Endothelial cell of umbilical vein (primary cell): ENCODE data around the gene GAS1. TPM values are rescaled to one million over a fixed set of nuclear protein-coding genes. Genes with fewer than 3 reads are reported as not detected.

Experiments used
- BruUV-seq: library from RNA; stranded (reverse); fragments of 400-500 nt; replicated peaks from 2 replicates; lab custom pipeline; 2021; lab: Mats Ljungman, UMichigan
- CTCF ChIA-PET: fragments of 300-600, 350-600 bp; sonication (Branson Sonifier 250); formaldehyde crosslinking; loops from one replicate; lab custom pipeline; 2021; ENCODE audit warnings: antibody characterized with exemption, inconsistent platforms; lab: Charles Lee
- POLR2A ChIA-PET: fragments of 300-600, 350-600 bp; sonication (Branson Sonifier 250); formaldehyde crosslinking; loops from one replicate; lab custom pipeline; 2021; ENCODE audit warnings: antibody characterized with exemption, inconsistent platforms; lab: Charles Lee
- DNase-seq: peaks from one replicate; pipeline ENCODE4 v3.0.0-alpha.2; 2011; ENCODE audit warnings: low read depth, low spot score
- FAIRE-seq: peaks from 2 replicates; lab custom pipeline; 2011; peaks lifted over from hg19 to GRCh38; lab: Jason Lieb, UNC
- H2AFZ ChIP-seq: 2 replicates; pipeline ENCODE4 v1.6.0; 2012; ENCODE audit warnings: low read depth, low read length, control low read depth, inconsistent platforms
- H3K27ac ChIP-seq: 2 replicates; pipeline ENCODE4 v1.5.1; 2011; ENCODE audit warnings: low read depth, mild to moderate bottlenecking, control low read depth, low read length, moderate library complexity; ENCODE audit not compliant: insufficient read depth
- H3K27me3 ChIP-seq, 2 experiments: 2 replicates each; pipeline versions ENCODE4 v1.6.0 to v1.6.1; 2011; ENCODE audit warnings: low read length in 2 of 2, mixed read lengths in 1 of 2; ENCODE audit not compliant: control insufficient read depth in 2 of 2, insufficient read depth in 2 of 2
- H3K36me3 ChIP-seq, 2 experiments: 2 replicates in 1 of 2; 3 replicates in 1 of 2; pipeline ENCODE4 v1.5.1; 2011; ENCODE audit warnings: low read length in 2 of 2, mild to moderate bottlenecking in 1 of 2, moderate library complexity in 1 of 2; ENCODE audit not compliant: control insufficient read depth in 2 of 2, insufficient read depth in 2 of 2; ENCODE audit errors: extremely low read depth in 1 of 2
- H3K4me1 ChIP-seq: 3 replicates; pipeline ENCODE4 v1.5.1; 2011; ENCODE audit warnings: mild to moderate bottlenecking, low read length; ENCODE audit not compliant: control insufficient read depth, insufficient read depth; ENCODE audit errors: extremely low read depth
- H3K4me2 ChIP-seq: 2 replicates; pipeline ENCODE4 v1.6.1; 2011; ENCODE audit warnings: low read length, control low read depth, mixed read lengths; ENCODE audit not compliant: insufficient read depth
- H3K4me3 ChIP-seq, 3 experiments: fragments of 200-600 bp in 1 of 3; sonication (generic), shearing (Covaris generic) in 1 of 3; replicated peaks in 1 of 3; 2 replicates each; pipeline ENCODE4 v1.5.1; 2011 to 2016; ENCODE audit warnings: control low read depth in 3 of 3, low read length in 3 of 3, mild to moderate bottlenecking in 2 of 3, inconsistent platforms in 1 of 3, low read depth in 1 of 3, moderate library complexity in 1 of 3; ENCODE audit not compliant: insufficient read depth in 1 of 3
- H3K79me2 ChIP-seq: 2 replicates; pipeline ENCODE4 v1.6.0; 2012; ENCODE audit warnings: low read length, inconsistent platforms; ENCODE audit not compliant: control insufficient read depth, insufficient read depth
- H3K9ac ChIP-seq: replicated peaks from 2 replicates; pipeline ENCODE3; 2011; ENCODE audit warnings: low read length, control low read depth; ENCODE audit not compliant: insufficient read depth; ENCODE audit errors: extremely low read depth
- H3K9me1 ChIP-seq: replicated peaks from 3 replicates; pipeline ENCODE4 v1.6.0; 2011; ENCODE audit warnings: mild to moderate bottlenecking, low read length; ENCODE audit not compliant: control insufficient read depth, insufficient read depth; ENCODE audit errors: extremely low read depth
- H3K9me3 ChIP-seq: replicated peaks from 2 replicates; pipeline ENCODE4 v1.5.1; 2012; ENCODE audit warnings: low read length, inconsistent platforms; ENCODE audit not compliant: control insufficient read depth, insufficient read depth
- H4K20me1 ChIP-seq: replicated peaks from 2 replicates; pipeline ENCODE3; 2011; ENCODE audit warnings: mild to moderate bottlenecking, low read length; ENCODE audit not compliant: control insufficient read depth, insufficient read depth; ENCODE audit errors: extremely low read depth
- CTCF ChIP-seq, 2 donors: IDR thresholded peaks; 1 replicate in 1 of 2; 2 replicates in 1 of 2; pipeline ENCODE4 v1.5.1; 2011; ENCODE audit warnings: low read length in 2 of 2, mild to moderate bottlenecking in 2 of 2, moderate library complexity in 2 of 2, control low read depth in 1 of 2, inconsistent platforms in 1 of 2, low read depth in 1 of 2; ENCODE audit not compliant: insufficient read depth in 1 of 2; ENCODE audit errors: extremely low read depth in 1 of 2
- EZH2 ChIP-seq: IDR thresholded peaks from 2 replicates; pipeline ENCODE4 v1.6.1; 2012; ENCODE audit warnings: borderline replicate concordance, low read depth, mild to moderate bottlenecking, moderate library complexity, low read length, inconsistent platforms; ENCODE audit not compliant: severe bottlenecking
- FOS ChIP-seq: IDR thresholded peaks from 2 replicates; pipeline ENCODE4 v1.6.1; 2011; ENCODE audit warnings: mild to moderate bottlenecking, low read length, moderate library complexity, borderline replicate concordance; ENCODE audit not compliant: insufficient read depth
- GATA2 ChIP-seq: IDR thresholded peaks from 2 replicates; pipeline ENCODE4 v1.7.0; 2011; ENCODE audit warnings: low read depth, mild to moderate bottlenecking, moderate library complexity, mixed read lengths, low read length; ENCODE audit not compliant: insufficient read length, insufficient read depth
- JUN ChIP-seq: IDR thresholded peaks from 2 replicates; pipeline ENCODE4 v1.6.1; 2011; ENCODE audit warnings: borderline replicate concordance, low read depth; ENCODE audit not compliant: insufficient read length, insufficient read depth
- MAX ChIP-seq: IDR thresholded peaks from 2 replicates; pipeline ENCODE4 v1.6.1; 2011; ENCODE audit not compliant: insufficient read depth, insufficient read length
- MYC ChIP-seq: IDR thresholded peaks from one replicate; pipeline ENCODE4 v1.6.1; 2011; ENCODE audit warnings: mild to moderate bottlenecking, low read depth, low read length
- POLR2A ChIP-seq: IDR thresholded peaks from 2 replicates; pipeline ENCODE4 v1.6.1; 2012; ENCODE audit warnings: low read depth, mild to moderate bottlenecking, control low read depth, low read length
- POLR2AphosphoS5 ChIP-seq: IDR thresholded peaks from 2 replicates; pipeline ENCODE4 v1.6.1; 2012; ENCODE audit warnings: low read depth, mild to moderate bottlenecking, control low read depth, low read length, moderate library complexity; ENCODE audit not compliant: insufficient read depth
- dilution Hi-C: fragments of 300-500 bp; cut with MboI; formaldehyde crosslinking; loops from one replicate; pipeline ENCODE4 v1.15.0; 2019; ENCODE audit warnings: low sequenced_read_pairs; ENCODE audit not compliant: extremely low pct_ligation_motif_present
- intact Hi-C: fragments of 100-400 bp; cut with micrococcal nuclease; formaldehyde crosslinking; loops from one replicate; pipeline ENCODE4 v1.10.0; 2022
- polyA plus RNA-seq, 4 experiments: library from polyadenylated mRNA; depleted of rRNA in 3 of 4; stranded (reverse) in 3 of 4; unstranded in 1 of 4; fragments of >200 nt; gene quantifications; 2 replicates each; pipeline versions ENCODE4 v1.2.1 to v1.2.3, GENCODE V29; 2011 to 2012; ENCODE audit warnings: missing spikeins in 1 of 4
- total RNA-seq: library from RNA; stranded (reverse); gene quantifications from 2 replicates; pipeline ENCODE4 v1.2.3, GENCODE V29; 2021

GAS1 gene
- total and polyA plus RNA-seq, 2 donors (not counting 3 experiments of a cell fraction or from before 2014, with no cell fraction given): 0.06 to 0.15 TPM

- TF ChIP-seq MYC (no peak), FOS (no peak), CTCF (IDR thresholded peaks at IDR 0.05; ENCODE audit: extremely low read depth in 1 of 2, insufficient read depth in 1 of 2, low read depth in 1 of 2, low read length in 2 of 2) (no peak), EZH2 (no peak), GATA2 (no peak), POLR2AphosphoS5 (no peak), JUN (no peak), POLR2A (no peak), MAX (no peak)
- dilution Hi-C loops: no loop called here
- H3K9ac ChIP-seq: no peak overlapping the region
- no peaks in the 10 kb centered on the region for H3K9me3 ChIP-seq
- no peaks in the 10 kb centered on the region for H3K36me3 ChIP-seq
- intact Hi-C loops: no loop called here
- H3K9me1 ChIP-seq: no peaks in the 10 kb centered on the region
- H3K4me2 ChIP-seq: no peak overlapping the region
- H3K79me2 ChIP-seq: no peaks in the 10 kb centered on the region
- DNase-seq: no peak
- no peaks in the 10 kb centered on the region for H3K27me3 ChIP-seq
- no peak for FAIRE-seq
- no peaks in the 10 kb centered on the region for H4K20me1 ChIP-seq
- POLR2A ChIA-PET: no interaction called here
- no peaks in the 10 kb centered on the region for H3K4me1 ChIP-seq
- BruUV-seq: no TSS peak
- no peak overlapping the region for H3K27ac ChIP-seq
- H2AFZ ChIP-seq: no peak overlapping the region
- no peak overlapping the region for H3K4me3 ChIP-seq
- CTCF ChIA-PET: no interaction called here
Measured at GRCh38 chr9:86971742-86972141, 24.4 kb upstream of the GAS1 start.
